Neural cell (in vitro differentiated cells): Measurements from ENCODE around the gene OTUB2.

Experiments
- EP300 ChIP-seq: fragments of 450-650 bp; conservative IDR thresholded peaks from 2 replicates; pipeline ENCODE4 v1.6.1; 2014; ENCODE audit warnings: antibody characterized with exemption, mild to moderate bottlenecking, moderate library complexity; ENCODE audit not compliant: poor library complexity, severe bottlenecking
- EZH2 ChIP-seq: fragments of 200-600, 300-800 bp; shearing (Covaris generic), sonication (generic); IDR thresholded peaks from 2 replicates; pipeline ENCODE4 v1.6.1; 2014; ENCODE audit warnings: antibody characterized with exemption, low read length, borderline replicate concordance, mild to moderate bottlenecking; ENCODE audit not compliant: insufficient read depth, poor library complexity, severe bottlenecking
- MXI1 ChIP-seq: fragments of 450-650 bp; conservative IDR thresholded peaks from 2 replicates; pipeline ENCODE4 v1.6.1; 2014; ENCODE audit warnings: antibody characterized with exemption, mild to moderate bottlenecking; ENCODE audit not compliant: poor library complexity, severe bottlenecking
- POLR2AphosphoS5 ChIP-seq: IDR thresholded peaks from 2 replicates; pipeline ENCODE4 v1.6.1; 2012
- RAD21 ChIP-seq: fragments of 450-650 bp; conservative IDR thresholded peaks from 2 replicates; pipeline ENCODE4 v1.6.1; 2014; ENCODE audit warnings: antibody characterized with exemption, mild to moderate bottlenecking, moderate library complexity
- SMC3 ChIP-seq: fragments of 450-650 bp; conservative IDR thresholded peaks from 2 replicates; pipeline ENCODE4 v1.6.1; 2014; ENCODE audit warnings: antibody characterized with exemption, mild to moderate bottlenecking, moderate library complexity; ENCODE audit not compliant: poor library complexity
- TAF1 ChIP-seq: IDR thresholded peaks from 2 replicates; pipeline ENCODE4 v1.6.1; 2012; ENCODE audit warnings: low read depth
- TF ChIP-seq, protein P1 (sequence below): fragments of 450-650 bp; IDR thresholded peaks from 2 replicates; pipeline ENCODE4 v1.5.1; 2014; ENCODE audit warnings: antibody characterized with exemption, mild to moderate bottlenecking, moderate library complexity; ENCODE audit not compliant: poor library complexity, severe bottlenecking
- TF ChIP-seq, protein P2 (sequence below): IDR thresholded peaks from 2 replicates; pipeline ENCODE4 v1.6.1; 2012; ENCODE audit warnings: borderline replicate concordance

GRCh38 chr14:93996130-93996695, 29.9 kb upstream of the OTUB2 start:
- TF ChIP-seq, protein P1, sequence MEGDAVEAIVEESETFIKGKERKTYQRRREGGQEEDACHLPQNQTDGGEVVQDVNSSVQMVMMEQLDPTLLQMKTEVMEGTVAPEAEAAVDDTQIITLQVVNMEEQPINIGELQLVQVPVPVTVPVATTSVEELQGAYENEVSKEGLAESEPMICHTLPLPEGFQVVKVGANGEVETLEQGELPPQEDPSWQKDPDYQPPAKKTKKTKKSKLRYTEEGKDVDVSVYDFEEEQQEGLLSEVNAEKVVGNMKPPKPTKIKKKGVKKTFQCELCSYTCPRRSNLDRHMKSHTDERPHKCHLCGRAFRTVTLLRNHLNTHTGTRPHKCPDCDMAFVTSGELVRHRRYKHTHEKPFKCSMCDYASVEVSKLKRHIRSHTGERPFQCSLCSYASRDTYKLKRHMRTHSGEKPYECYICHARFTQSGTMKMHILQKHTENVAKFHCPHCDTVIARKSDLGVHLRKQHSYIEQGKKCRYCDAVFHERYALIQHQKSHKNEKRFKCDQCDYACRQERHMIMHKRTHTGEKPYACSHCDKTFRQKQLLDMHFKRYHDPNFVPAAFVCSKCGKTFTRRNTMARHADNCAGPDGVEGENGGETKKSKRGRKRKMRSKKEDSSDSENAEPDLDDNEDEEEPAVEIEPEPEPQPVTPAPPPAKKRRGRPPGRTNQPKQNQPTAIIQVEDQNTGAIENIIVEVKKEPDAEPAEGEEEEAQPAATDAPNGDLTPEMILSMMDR: no peak
- TF ChIP-seq MXI1: no peak
- no peak for TF ChIP-seq EP300
- TF ChIP-seq, protein P2, sequence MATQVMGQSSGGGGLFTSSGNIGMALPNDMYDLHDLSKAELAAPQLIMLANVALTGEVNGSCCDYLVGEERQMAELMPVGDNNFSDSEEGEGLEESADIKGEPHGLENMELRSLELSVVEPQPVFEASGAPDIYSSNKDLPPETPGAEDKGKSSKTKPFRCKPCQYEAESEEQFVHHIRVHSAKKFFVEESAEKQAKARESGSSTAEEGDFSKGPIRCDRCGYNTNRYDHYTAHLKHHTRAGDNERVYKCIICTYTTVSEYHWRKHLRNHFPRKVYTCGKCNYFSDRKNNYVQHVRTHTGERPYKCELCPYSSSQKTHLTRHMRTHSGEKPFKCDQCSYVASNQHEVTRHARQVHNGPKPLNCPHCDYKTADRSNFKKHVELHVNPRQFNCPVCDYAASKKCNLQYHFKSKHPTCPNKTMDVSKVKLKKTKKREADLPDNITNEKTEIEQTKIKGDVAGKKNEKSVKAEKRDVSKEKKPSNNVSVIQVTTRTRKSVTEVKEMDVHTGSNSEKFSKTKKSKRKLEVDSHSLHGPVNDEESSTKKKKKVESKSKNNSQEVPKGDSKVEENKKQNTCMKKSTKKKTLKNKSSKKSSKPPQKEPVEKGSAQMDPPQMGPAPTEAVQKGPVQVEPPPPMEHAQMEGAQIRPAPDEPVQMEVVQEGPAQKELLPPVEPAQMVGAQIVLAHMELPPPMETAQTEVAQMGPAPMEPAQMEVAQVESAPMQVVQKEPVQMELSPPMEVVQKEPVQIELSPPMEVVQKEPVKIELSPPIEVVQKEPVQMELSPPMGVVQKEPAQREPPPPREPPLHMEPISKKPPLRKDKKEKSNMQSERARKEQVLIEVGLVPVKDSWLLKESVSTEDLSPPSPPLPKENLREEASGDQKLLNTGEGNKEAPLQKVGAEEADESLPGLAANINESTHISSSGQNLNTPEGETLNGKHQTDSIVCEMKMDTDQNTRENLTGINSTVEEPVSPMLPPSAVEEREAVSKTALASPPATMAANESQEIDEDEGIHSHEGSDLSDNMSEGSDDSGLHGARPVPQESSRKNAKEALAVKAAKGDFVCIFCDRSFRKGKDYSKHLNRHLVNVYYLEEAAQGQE: no peak
- no peak for TF ChIP-seq RAD21
- TF ChIP-seq EZH2: no peak
- no peak for TF ChIP-seq POLR2AphosphoS5
- no peak for TF ChIP-seq TAF1
- no peak for TF ChIP-seq SMC3
